Uterus (tissue), 4 donors: Measurements from ENCODE around the gene OPN1LW. TPM values are rescaled to one million over a fixed set of nuclear protein-coding genes. Genes with fewer than 3 reads are reported as not detected.
"Not testable (repeated sequence)": the region's sequence is repeated elsewhere in the genome, so short reads cannot be mapped to it uniquely, and the experiment has no call there.

Experiments used
- DNase-seq, 2 donors: peaks; one replicate each; pipeline ENCODE4 v3.0.0-alpha.2; 2019 to 2020
- H3K27ac ChIP-seq, 2 donors: fragments of 200-600 bp; sonication (generic); 1 replicate in 1 of 2; 2 replicates in 1 of 2; pipeline ENCODE4 v1.5.1; 2016 to 2018
- H3K27me3 ChIP-seq, 2 donors: fragments of 200-600 bp; sonication (generic); one replicate each; pipeline ENCODE4 v1.5.1; 2018 to 2019; ENCODE audit warnings: control low read depth in 1 of 2
- H3K36me3 ChIP-seq, 2 donors: fragments of 200-600 bp; sonication (generic); one replicate each; pipeline ENCODE4 v1.5.1; 2019; ENCODE audit warnings: control low read depth in 1 of 2
- H3K4me1 ChIP-seq, 2 donors: fragments of 200-600 bp; sonication (generic); one replicate each; pipeline ENCODE4 v1.5.1; 2018 to 2019; ENCODE audit warnings: control low read depth in 1 of 2
- H3K4me3 ChIP-seq, 2 donors: fragments of 200-600 bp; sonication (generic); 1 replicate in 1 of 2; 2 replicates in 1 of 2; pipeline ENCODE4 v1.5.1; 2018 to 2019; ENCODE audit warnings: mild to moderate bottlenecking in 1 of 2
- H3K9me3 ChIP-seq, 2 donors: fragments of 200-600 bp; sonication (generic); one replicate each; pipeline ENCODE4 v1.5.1; 2019; ENCODE audit warnings: control low read depth in 1 of 2
- intact Hi-C: fragments of 100-400 bp; cut with DNase I; formaldehyde crosslinking; loops from one replicate; pipeline ENCODE4 v1.15.1; 2023; ENCODE audit warnings: low total_unique reads
- total RNA-seq, 4 donors: library from RNA; depleted of rRNA in 3 of 4; stranded (reverse); fragments of >200 nt in 3 of 4; gene quantifications; one replicate each; pipeline versions ENCODE4 v1.1.0 to v1.2.4, GENCODE V29; 2014 to 2023
- donor health status: DM: yes; HTN: yes; CAD: no.

The OPN1LW gene
- total RNA-seq, 4 donors from 2014 or later: not detected

DNA sequence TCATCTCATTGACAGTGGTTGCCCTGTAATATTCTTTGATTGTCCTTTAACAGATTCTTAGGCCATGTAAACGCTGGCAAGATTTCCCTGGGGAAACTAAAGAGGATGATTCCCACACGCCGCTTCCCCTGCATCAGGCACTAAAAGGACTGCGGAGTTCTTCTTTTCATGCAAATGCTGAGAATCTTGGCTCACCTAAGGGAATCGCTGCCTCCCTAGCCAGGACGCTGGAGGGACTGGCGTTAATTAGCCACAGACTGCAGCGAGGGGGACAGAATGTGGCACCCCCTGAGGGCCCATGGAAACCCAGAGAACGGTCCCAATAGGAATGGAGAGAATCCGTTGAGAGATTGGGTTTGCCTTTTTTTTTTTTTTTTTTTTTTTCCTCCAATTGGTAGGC, 30.3 kb downstream of the OPN1LW start:
- H3K9me3 ChIP-seq, DNase-seq, H3K4me3 ChIP-seq, H3K4me1 ChIP-seq, H3K36me3 ChIP-seq, H3K27me3 ChIP-seq, H3K27ac ChIP-seq, intact Hi-C loops: not testable (repeated sequence)

DNA sequence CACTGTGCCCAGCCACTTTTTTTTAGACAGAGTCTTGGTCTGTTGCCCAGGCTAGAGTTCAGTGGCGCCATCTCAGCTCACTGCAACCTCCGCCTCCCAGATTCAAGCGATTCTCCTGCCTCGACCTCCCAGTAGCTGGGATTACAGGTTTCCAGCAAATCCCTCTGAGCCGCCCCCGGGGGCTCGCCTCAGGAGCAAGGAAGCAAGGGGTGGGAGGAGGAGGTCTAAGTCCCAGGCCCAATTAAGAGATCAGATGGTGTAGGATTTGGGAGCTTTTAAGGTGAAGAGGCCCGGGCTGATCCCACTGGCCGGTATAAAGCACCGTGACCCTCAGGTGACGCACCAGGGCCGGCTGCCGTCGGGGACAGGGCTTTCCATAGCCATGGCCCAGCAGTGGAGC, 38.3 kb downstream of the OPN1LW start, which contains the start of gene OPN1MW:
Gene OPN1MW, plus strand, starts transcription at position 301 of the 400 bp plus-strand sequence. Its CDS starts 82 bp downstream, at position 383.
- H3K9me3 ChIP-seq, DNase-seq, intact Hi-C loops, H3K27me3 ChIP-seq, H3K36me3 ChIP-seq, H3K27ac ChIP-seq, H3K4me1 ChIP-seq, H3K4me3 ChIP-seq: not testable (repeated sequence)

DNA sequence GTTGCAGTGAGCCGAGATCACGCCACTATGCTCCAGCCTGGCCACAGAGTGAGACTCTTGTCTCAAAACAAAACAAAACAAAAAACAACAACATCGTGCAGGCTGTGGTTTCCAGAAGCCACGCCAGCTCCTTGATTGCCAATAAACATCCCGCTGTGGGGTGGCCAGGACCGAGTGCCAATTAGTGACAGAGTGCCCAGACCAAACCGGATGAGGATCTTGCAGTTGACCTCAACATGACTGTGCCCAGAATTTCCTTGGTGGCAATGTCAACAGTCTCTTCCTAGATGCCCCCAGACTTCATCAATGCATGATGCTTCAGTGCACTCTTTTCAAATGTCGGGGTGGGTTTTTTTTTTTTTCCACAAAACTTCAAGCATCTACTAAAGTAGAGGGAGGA, 39.8 kb downstream of the OPN1LW start:
- DNase-seq, H3K27ac ChIP-seq, H3K4me3 ChIP-seq, H3K9me3 ChIP-seq, H3K27me3 ChIP-seq, intact Hi-C loops, H3K4me1 ChIP-seq, H3K36me3 ChIP-seq: not testable (repeated sequence)

DNA sequence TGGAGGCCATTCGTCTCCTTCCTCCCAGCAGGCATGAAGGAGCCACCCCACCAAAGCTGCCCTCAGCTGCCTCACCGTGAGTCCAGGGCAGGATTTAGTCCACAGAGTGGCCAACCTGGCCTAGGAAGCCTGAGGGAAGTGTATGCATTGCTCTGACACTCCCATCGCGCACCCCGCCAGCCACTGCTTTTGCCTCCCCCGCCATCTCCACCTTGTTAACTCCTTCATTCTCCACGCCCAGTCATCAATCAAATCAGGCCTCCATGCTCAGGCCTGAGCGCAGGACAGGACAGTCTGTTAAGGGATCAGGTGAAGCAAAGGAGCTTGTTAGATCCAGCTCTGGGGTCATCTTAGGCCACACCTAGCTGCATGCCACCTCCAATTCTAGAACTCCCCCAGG, 48.8 kb downstream of the OPN1LW start:
- H3K9me3 ChIP-seq, H3K4me1 ChIP-seq, H3K36me3 ChIP-seq, intact Hi-C loops, H3K27me3 ChIP-seq, H3K27ac ChIP-seq, DNase-seq, H3K4me3 ChIP-seq: not testable (repeated sequence)

DNA sequence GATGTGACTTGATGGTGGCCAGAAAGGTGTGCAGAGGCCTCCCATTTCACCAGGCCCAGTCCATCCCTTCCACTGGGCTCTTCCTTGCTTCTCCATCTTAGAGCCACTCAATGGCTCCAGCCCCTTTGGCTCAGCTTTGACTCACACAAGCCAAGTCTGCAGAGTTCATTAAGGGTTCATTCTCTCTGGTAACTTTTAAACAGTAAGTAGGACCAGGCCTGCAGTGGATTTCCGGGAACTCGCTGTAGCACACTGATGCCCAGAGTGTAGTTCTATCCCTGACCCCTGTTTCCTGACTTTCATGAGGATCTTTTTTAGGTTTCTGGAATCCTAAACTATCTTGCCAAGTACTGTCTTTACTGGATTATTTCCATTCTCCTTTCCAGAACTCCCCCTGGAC, 50.3 kb downstream of the OPN1LW start:
- intact Hi-C loops, H3K36me3 ChIP-seq, H3K4me3 ChIP-seq, DNase-seq, H3K27me3 ChIP-seq, H3K27ac ChIP-seq, H3K4me1 ChIP-seq, H3K9me3 ChIP-seq: not testable (repeated sequence)

DNA sequence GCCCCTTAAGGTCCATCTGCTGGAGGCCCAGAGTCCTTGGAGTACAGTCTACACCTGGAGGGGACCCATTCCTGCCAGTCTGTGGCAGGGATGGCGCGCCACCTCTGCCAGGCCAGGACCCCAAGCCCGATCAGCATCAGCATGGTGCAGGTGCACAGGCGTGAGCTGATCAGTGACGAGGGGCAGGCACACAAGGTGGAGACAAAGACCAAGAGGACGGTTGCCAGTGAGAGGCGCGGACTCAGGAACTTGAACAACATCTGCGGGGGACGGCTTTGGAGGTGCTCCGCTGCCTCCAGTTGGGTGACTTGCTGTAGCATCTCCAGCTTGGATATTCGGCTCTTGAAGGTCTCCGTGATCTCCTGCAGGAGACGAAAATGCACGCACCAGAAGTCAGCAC, 52.4 kb downstream of the OPN1LW start:
- H3K36me3 ChIP-seq, H3K4me3 ChIP-seq, DNase-seq, H3K9me3 ChIP-seq, intact Hi-C loops, H3K27me3 ChIP-seq, H3K27ac ChIP-seq, H3K4me1 ChIP-seq: not testable (repeated sequence)

Other genes with a start within 250 kb of the OPN1LW start
- gene AVPR2, start 239.6 kb upstream of the OPN1LW start, total RNA-seq: 1 to 10 TPM in 2 of 4 donors, under 1 TPM in 1, not detected in 1; 0.35 to 5.2 (median 4.4) TPM
- 10 to 100 TPM in 2 of 4 donors, 1 to 10 TPM in 2; 5.1 to 28.3 (median 15.8) TPM for gene ARHGAP4, start 218.0 kb upstream of the OPN1LW start, total RNA-seq
- 100 to 1,000 TPM in 2 of 4 donors, 10 to 100 TPM in 2; 37.9 to 198 (median 109) TPM for gene NAA10, start 209.2 kb upstream of the OPN1LW start, total RNA-seq
- 1 to 10 TPM in 3 of 4 donors, under 1 TPM in 1; 0.77 to 5.9 (median 2.6) TPM for gene RENBP, start 199.6 kb upstream of the OPN1LW start, total RNA-seq
- gene HCFC1, start 172.4 kb upstream of the OPN1LW start, total RNA-seq: 10 to 100 TPM; 20.9 to 65.7 (median 37.3) TPM
- gene TMEM187, start 171.5 kb upstream of the OPN1LW start, total RNA-seq: 1 to 10 TPM in 3 of 4 donors, not detected in 1; 2.5 to 9.6 (median 6.2) TPM
- 10 to 100 TPM in 3 of 4 donors, 1 to 10 TPM in 1; 9.7 to 52.6 (median 35.8) TPM for gene IRAK1, start 124.3 kb upstream of the OPN1LW start, total RNA-seq
- 100 to 1,000 TPM in 1 of 4 donors, 10 to 100 TPM in 3; 29.7 to 106 (median 50.6) TPM for gene MECP2, start 46.5 kb upstream of the OPN1LW start, total RNA-seq
- gene OPN1MW, start 38.4 kb downstream of the OPN1LW start, total RNA-seq: not detected
- not detected for gene OPN1MW2, start 75.5 kb downstream of the OPN1LW start, total RNA-seq
- gene OPN1MW3, start 113.3 kb downstream of the OPN1LW start, total RNA-seq: not detected
- gene TEX28, start 150.9 kb downstream of the OPN1LW start, total RNA-seq: not detected
- under 1 TPM in 2 of 4 donors, not detected in 2; 0.07 to 0.98 TPM for gene TKTL1, start 151.6 kb downstream of the OPN1LW start, total RNA-seq
- gene FLNA, start 230.4 kb downstream of the OPN1LW start, total RNA-seq: 1,000 to 10,000 TPM; 1,067 to 4,271 (median 2,911) TPM
- 100 to 1,000 TPM in 1 of 4 donors, 10 to 100 TPM in 3; 13.6 to 118 (median 44.4) TPM for gene EMD, start 235.1 kb downstream of the OPN1LW start, total RNA-seq